OCI-LY1 (cell line): Measurements from ENCODE around the gene REX1BD.

Experiments used
- EZH2 ChIP-seq: fragments of 200-600 bp; sonication (generic), shearing (Covaris generic); IDR thresholded peaks from 2 replicates; pipeline ENCODE4 v1.8.0; 2017; ENCODE audit warnings: borderline replicate concordance, mixed run types, mild to moderate bottlenecking, antibody characterized with exemption, low read length, moderate library complexity, mixed read lengths
- TF ChIP-seq, protein P1 (sequence below): fragments of 200-600 bp; sonication (generic), shearing (Covaris generic); IDR thresholded peaks from 2 replicates; pipeline ENCODE4 v1.5.1; 2017; ENCODE audit warnings: mild to moderate bottlenecking, antibody characterized with exemption, low read length, moderate library complexity, mixed read lengths

DNA sequence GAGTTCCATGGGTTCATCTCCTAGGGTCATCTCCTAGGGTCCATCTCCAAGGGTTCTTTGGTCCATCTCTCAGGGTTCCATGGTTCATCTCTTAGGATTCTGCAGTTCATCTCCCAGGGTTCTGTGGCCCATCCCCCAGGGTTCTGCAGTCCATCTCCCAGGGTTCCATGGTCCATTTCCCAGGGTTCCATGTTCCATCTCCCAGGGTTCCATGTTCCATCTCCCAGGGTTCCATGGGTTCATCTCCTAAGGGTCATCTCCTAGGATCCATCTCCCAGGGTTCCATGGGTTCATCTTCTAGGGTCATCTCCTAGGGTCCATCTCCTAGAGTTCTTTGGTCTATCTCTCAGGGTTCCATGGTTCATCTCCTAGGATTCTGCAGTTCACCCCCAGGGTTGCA, 29.0 kb downstream of the REX1BD start:
- TF ChIP-seq, protein P1, sequence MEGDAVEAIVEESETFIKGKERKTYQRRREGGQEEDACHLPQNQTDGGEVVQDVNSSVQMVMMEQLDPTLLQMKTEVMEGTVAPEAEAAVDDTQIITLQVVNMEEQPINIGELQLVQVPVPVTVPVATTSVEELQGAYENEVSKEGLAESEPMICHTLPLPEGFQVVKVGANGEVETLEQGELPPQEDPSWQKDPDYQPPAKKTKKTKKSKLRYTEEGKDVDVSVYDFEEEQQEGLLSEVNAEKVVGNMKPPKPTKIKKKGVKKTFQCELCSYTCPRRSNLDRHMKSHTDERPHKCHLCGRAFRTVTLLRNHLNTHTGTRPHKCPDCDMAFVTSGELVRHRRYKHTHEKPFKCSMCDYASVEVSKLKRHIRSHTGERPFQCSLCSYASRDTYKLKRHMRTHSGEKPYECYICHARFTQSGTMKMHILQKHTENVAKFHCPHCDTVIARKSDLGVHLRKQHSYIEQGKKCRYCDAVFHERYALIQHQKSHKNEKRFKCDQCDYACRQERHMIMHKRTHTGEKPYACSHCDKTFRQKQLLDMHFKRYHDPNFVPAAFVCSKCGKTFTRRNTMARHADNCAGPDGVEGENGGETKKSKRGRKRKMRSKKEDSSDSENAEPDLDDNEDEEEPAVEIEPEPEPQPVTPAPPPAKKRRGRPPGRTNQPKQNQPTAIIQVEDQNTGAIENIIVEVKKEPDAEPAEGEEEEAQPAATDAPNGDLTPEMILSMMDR, result no peak
- TF ChIP-seq EZH2, result no peak
